HEK293T (cell line): ENCODE data around the gene CA10.

Source experiments
- CTCF ChIA-PET: fragments of 350-600 bp; formaldehyde crosslinking; extraction: SDS; loops from one replicate; lab custom pipeline; 2021; ENCODE audit warnings: antibody characterized with exemption, inconsistent platforms; lab: Yijun Ruan, JAX
- POLR2A ChIA-PET: fragments of 350-600 bp; formaldehyde crosslinking; extraction: SDS; loops from one replicate; lab custom pipeline; 2020; ENCODE audit warnings: antibody characterized with exemption, inconsistent platforms; lab: Yijun Ruan, JAX
- DNase-seq: peaks from one replicate; pipeline ENCODE4 v3.0.0; 2012; ENCODE audit warnings: mixed read lengths; ENCODE audit errors: extremely low spot score
- ARNT ChIP-seq: fragments of 450-650 bp; IDR thresholded peaks from 2 replicates; pipeline ENCODE4 v1.6.1; 2017; ENCODE audit warnings: mild to moderate bottlenecking
- BHLHE40 ChIP-seq: fragments of 450-650 bp; IDR thresholded peaks from 2 replicates; pipeline ENCODE4 v1.6.1; 2016; ENCODE audit warnings: mild to moderate bottlenecking, moderate library complexity, borderline replicate concordance
- CTBP1 ChIP-seq: fragments of 450-650 bp; IDR thresholded peaks from 2 replicates; pipeline ENCODE4 v1.6.1; 2016; ENCODE audit warnings: borderline replicate concordance
- ELF4 ChIP-seq: fragments of 450-650 bp; IDR thresholded peaks from 2 replicates; pipeline ENCODE4 v1.6.1; 2017; ENCODE audit warnings: antibody characterized with exemption
- FOXA1 ChIP-seq: fragments of 450-650 bp; IDR thresholded peaks from 2 replicates; pipeline ENCODE4 v1.6.1; 2016; ENCODE audit warnings: mild to moderate bottlenecking
- FOXK2 ChIP-seq: fragments of 450-650 bp; IDR thresholded peaks from 2 replicates; pipeline ENCODE4 v1.6.1; 2016; ENCODE audit warnings: mild to moderate bottlenecking
- FOXM1 ChIP-seq: fragments of 450-650 bp; IDR thresholded peaks from 2 replicates; pipeline ENCODE4 v1.6.1; 2017; ENCODE audit warnings: mild to moderate bottlenecking, borderline replicate concordance
- HDGF ChIP-seq: fragments of 450-650 bp; IDR thresholded peaks from 2 replicates; pipeline ENCODE4 v1.6.1; 2017; ENCODE audit warnings: antibody characterized with exemption, borderline replicate concordance
- L3MBTL2 ChIP-seq: fragments of 450-650 bp; conservative IDR thresholded peaks from 2 replicates; pipeline ENCODE4 v1.6.1; 2016; ENCODE audit warnings: mild to moderate bottlenecking
- LEF1 ChIP-seq: fragments of 450-650 bp; IDR thresholded peaks from 2 replicates; pipeline ENCODE4 v1.6.1; 2017; ENCODE audit warnings: mild to moderate bottlenecking, borderline replicate concordance
- NFRKB ChIP-seq: fragments of 450-650 bp; IDR thresholded peaks from 2 replicates; pipeline ENCODE4 v1.6.1; 2016; ENCODE audit warnings: mild to moderate bottlenecking, moderate library complexity
- SP1 ChIP-seq: fragments of 450-650 bp; IDR thresholded peaks from 2 replicates; pipeline ENCODE4 v1.6.1; 2017
- SUZ12 ChIP-seq: fragments of 450-650 bp; IDR thresholded peaks from 2 replicates; pipeline ENCODE4 v1.6.1; 2016; ENCODE audit warnings: mild to moderate bottlenecking
- TARDBP ChIP-seq: fragments of 450-650 bp; IDR thresholded peaks from 2 replicates; pipeline ENCODE4 v1.6.1; 2016
- ZNF384 ChIP-seq: fragments of 450-650 bp; IDR thresholded peaks from 2 replicates; pipeline ENCODE4 v1.6.1; 2016
- TF ChIP-seq, protein P1 (sequence below): fragments of 450-650 bp; IDR thresholded peaks from 2 replicates; pipeline ENCODE4 v1.6.1; 2016

CA10 gene

DNA sequence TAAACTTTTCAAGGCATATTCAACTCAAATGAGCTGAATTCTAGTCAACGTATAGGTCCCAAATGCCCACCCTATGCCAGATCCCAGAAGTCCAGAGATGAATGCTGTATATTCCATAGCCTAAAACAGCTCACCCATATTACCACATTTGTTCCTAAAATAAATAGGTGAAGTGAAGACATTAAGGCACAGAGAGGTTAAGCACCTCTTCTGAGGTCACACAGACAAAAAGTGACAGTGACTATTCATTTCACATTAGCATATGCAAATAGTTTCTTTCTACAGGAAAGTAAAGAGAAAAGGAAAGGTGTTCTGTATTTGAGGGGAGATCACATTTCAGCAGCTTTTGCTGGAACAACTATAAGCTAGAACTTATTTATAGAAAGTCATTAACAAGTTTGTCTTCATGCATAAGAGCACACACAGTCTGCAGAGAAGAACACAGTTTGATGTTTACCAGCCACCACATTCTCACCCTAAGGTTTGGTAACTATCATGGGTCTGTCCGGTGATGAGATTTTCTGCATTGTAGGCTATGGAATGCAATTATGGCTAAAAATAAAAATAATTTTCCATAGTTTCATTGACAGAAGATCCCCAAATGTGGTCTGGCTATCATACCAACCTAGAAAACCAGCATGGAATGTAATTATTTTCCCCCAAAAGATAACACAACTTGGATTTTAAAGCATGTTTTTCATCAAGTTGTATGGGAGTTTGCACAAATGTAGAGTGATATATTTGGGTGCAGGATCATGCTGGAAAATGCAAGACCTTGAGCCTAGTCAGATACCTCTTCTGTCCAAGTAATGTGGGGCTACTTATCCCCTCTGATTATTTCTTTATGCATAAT lies 496.1 kb downstream of the CA10 start:
- CTCF ChIA-PET: no interaction called here
- POLR2A ChIA-PET: no interaction called here
- no peak for TF ChIP-seq FOXK2
- TF ChIP-seq ARNT: no peak
- TF ChIP-seq FOXM1: no peak
- no peak for TF ChIP-seq FOXA1
- no peak for TF ChIP-seq SP1
- no peak for TF ChIP-seq ELF4
- TF ChIP-seq ZNF384: no peak
- no peak for TF ChIP-seq BHLHE40
- no peak for DNase-seq

- POLR2A ChIA-PET: no interaction called here
Measured at GRCh38 chr17:51661403-51661802, 497.1 kb downstream of the CA10 start.

GRCh38 chr17:51660266-51660665 lies 498.2 kb downstream of the CA10 start:
- DNase-seq: no peak
- ChIA-PET POLR2A (no interaction called here), CTCF (no interaction called here)
- TF ChIP-seq CTBP1 (no peak), NFRKB (no peak), SUZ12 (no peak), ELF4 (no peak), TARDBP (no peak), SP1 (no peak), L3MBTL2 (no peak), LEF1 (no peak), FOXK2 (no peak), BHLHE40 (no peak), FOXA1 (no peak), ARNT (no peak)

More at GRCh38 chr17:51661403-51661802, 497.1 kb downstream of the CA10 start:
- TF ChIP-seq ELF4: no peak
- no peak for TF ChIP-seq SP1
- TF ChIP-seq ARNT: no peak
- no peak for TF ChIP-seq HDGF
- TF ChIP-seq SUZ12: no peak
- TF ChIP-seq, protein P1, sequence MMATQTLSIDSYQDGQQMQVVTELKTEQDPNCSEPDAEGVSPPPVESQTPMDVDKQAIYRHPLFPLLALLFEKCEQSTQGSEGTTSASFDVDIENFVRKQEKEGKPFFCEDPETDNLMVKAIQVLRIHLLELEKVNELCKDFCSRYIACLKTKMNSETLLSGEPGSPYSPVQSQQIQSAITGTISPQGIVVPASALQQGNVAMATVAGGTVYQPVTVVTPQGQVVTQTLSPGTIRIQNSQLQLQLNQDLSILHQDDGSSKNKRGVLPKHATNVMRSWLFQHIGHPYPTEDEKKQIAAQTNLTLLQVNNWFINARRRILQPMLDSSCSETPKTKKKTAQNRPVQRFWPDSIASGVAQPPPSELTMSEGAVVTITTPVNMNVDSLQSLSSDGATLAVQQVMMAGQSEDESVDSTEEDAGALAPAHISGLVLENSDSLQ: no peak
- no peak for TF ChIP-seq NFRKB
- TF ChIP-seq ZNF384: no peak
- TF ChIP-seq CTBP1: no peak
- TF ChIP-seq L3MBTL2: no peak
- TF ChIP-seq FOXM1: no peak
- no peak for TF ChIP-seq LEF1
- no peak for TF ChIP-seq FOXA1
- no peak for TF ChIP-seq BHLHE40
- CTCF ChIA-PET: no interaction called here
- DNase-seq: no peak

GRCh38 chr17:51657224-51657623 lies 501.3 kb downstream of the CA10 start:
- DNase-seq: no peak
- CTCF ChIA-PET: interaction anchor here (0.7 kb wide), 1 partner anchor 237 kb away, joined by 3 read pairs; no protein-coding TSS in a partner anchor
- POLR2A ChIA-PET: no interaction called here
- TF ChIP-seq ARNT (no peak), CTBP1 (no peak), TARDBP (no peak), FOXK2 (no peak), ZNF384 (no peak), NFRKB (no peak), HDGF (no peak), LEF1 (no peak), FOXA1 (no peak), L3MBTL2 (no peak), SUZ12 (no peak), ELF4 (no peak), FOXM1 (no peak), SP1 (no peak), BHLHE40 (no peak)
- TF ChIP-seq, protein P1: no peak

GRCh38 chr17:51653878-51654277 lies 504.6 kb downstream of the CA10 start:
- ChIA-PET CTCF (no interaction called here), POLR2A (no interaction called here)
- no peak for TF ChIP-seq ARNT
- TF ChIP-seq LEF1: no peak
- TF ChIP-seq, protein P1: 0 out of 2 replicates have a peak, but pooled peaks have one; percentile 9
- no peak for TF ChIP-seq SUZ12
- peak; percentile 21 for DNase-seq

DNA sequence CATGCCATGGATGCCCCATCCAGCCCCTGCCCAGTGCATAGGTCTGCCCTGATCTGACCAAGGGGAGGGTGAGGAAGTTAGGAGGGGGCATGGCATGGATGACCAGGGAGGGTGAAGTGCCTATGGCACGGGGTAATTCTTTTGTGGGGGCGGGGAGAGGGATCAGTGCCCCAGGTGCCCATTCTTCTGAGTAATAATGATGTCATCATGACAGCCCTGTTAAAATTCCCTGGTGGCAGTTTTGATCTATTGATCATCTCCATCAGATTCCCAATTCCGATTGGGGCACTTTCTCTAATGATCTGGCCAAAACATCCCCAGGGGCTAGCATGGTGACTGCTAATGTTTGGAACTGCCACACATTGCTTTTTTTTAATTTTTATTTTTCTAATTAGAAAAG lies 506.0 kb downstream of the CA10 start:
- ChIA-PET CTCF (no interaction called here), POLR2A (no interaction called here)
- DNase-seq: no peak
- TF ChIP-seq FOXK2 (no peak), TARDBP (no peak), HDGF (no peak), L3MBTL2 (no peak), FOXA1 (no peak), LEF1 (no peak)
